Adrenal gland (tissue), 19 donors: ENCODE measurements around the gene IGSF11. TPM values are rescaled to one million over a fixed set of nuclear protein-coding genes. Genes with fewer than 3 reads are reported as not detected.
"Not testable (repeated sequence)": the region's sequence is repeated elsewhere in the genome, so short reads cannot be mapped to it uniquely, and the experiment has no call there.

Source experiments
- DNase-seq, 7 donors: peaks; one replicate each; pipeline ENCODE4 v3.0.0-alpha.2; 2019 to 2020
- H3K27ac ChIP-seq, 5 donors: fragments of 200-600 bp; sonication (generic) in 4 of 5; 1 replicate in 3 of 5; 2 replicates in 2 of 5; pipeline versions ENCODE4 v1.5.1 to v1.8.0; 2016 to 2020; ENCODE audit warnings: mild to moderate bottlenecking in 1 of 5
- H3K27me3 ChIP-seq: fragments of 200-600 bp; 2 replicates; pipeline ENCODE4 v1.8.0; 2021
- H3K36me3 ChIP-seq, 2 donors: fragments of 200-600 bp; replicated peaks in 1 of 2; 1 replicate in 1 of 2; 2 replicates in 1 of 2; pipeline versions ENCODE4 v1.5.1 to v1.8.0; 2018 to 2022
- H3K4me1 ChIP-seq, 2 donors: fragments of 200-600 bp; replicated peaks in 1 of 2; 1 replicate in 1 of 2; 2 replicates in 1 of 2; pipeline versions ENCODE4 v1.5.1 to v1.8.0; 2018 to 2021
- H3K4me3 ChIP-seq, 4 donors: fragments of 200-600 bp; sonication (generic) in 3 of 4; one replicate each; pipeline ENCODE4 v1.5.1; 2016 to 2018
- H3K9me3 ChIP-seq, 3 donors: fragments of 200-600 bp; sonication (generic) in 1 of 3; replicated peaks in 1 of 3; 1 replicate in 2 of 3; 2 replicates in 1 of 3; pipeline versions ENCODE4 v1.5.1 to v1.8.0; 2016 to 2021
- CTCF ChIP-seq, 6 experiments: fragments of 450-650 bp in 4 of 6; fragments of 200-600 bp in 2 of 6; sonication (generic) in 1 of 6; IDR thresholded peaks; 1 replicate in 5 of 6; 2 replicates in 1 of 6; pipeline versions ENCODE4 v1.5.1 to v1.8.0; 2016 to 2021; ENCODE audit warnings: antibody characterized with exemption in 6 of 6, mild to moderate bottlenecking in 2 of 6, moderate library complexity in 1 of 6
- POLR2A ChIP-seq, 2 donors: fragments of 450-650 bp; IDR thresholded peaks; one replicate each; pipeline ENCODE4 v1.6.1; 2017; ENCODE audit warnings: antibody characterized with exemption in 2 of 2, mild to moderate bottlenecking in 2 of 2, moderate library complexity in 1 of 2
- WGBS, 4 donors: extraction: QIAGEN DNeasy Blood & Tissue Kit in 2 of 4; methylation state at CpG; one replicate each; pipeline versions ENCODE4 v1.1.5 to v1.1.7; 2013 to 2017; 5-methylcytosine and 5-hydroxymethylcytosine counted together
- intact Hi-C, 2 donors: fragments of 100-400 bp; cut with DNase I; formaldehyde crosslinking; loops; one replicate each; pipeline versions ENCODE4 v1.14.1 to v1.15.0; 2022 to 2023
- long read RNA-seq, 10 donors: library from polyadenylated mRNA in 3 of 10; unstranded in 2 of 10; stranded (forward) in 1 of 10; transcript quantifications; one replicate each; pipeline ENCODE4 v2.0.0 and lab custom pipeline, GENCODE V29; 2021 to 2026
- polyA plus RNA-seq, 3 donors: library from polyadenylated mRNA; stranded (reverse); fragments of 200-250 nt in 2 of 3; fragments of 350-450 nt in 1 of 3; fragmentation: Illumina TruSeq in 1 of 3; extraction: RNeasy Lipid Tissue Mini Kit (QIAGEN cat#74804) in 1 of 3; gene quantifications; one replicate each; pipeline ENCODE4 v1.2.3, GENCODE V29; 2013 to 2014
- total RNA-seq, 9 donors: library from RNA; depleted of rRNA in 4 of 9; stranded (reverse); fragments of >200 nt in 4 of 9; fragments of 120-200 nt in 1 of 9; fragmentation: NEBNext Ultra II Directional in 1 of 9; extraction: Animal tissue kit (Norgen Biotek cat#: 25700) in 1 of 9; gene quantifications; one replicate each; pipeline versions ENCODE4 v1.1.0 to v1.2.4, GENCODE V29; 2013 to 2023
- donor health status: healthy with polysubstance abuse.
- donor health status: Bipolar disorder and iron deficiency.
- donor health status: DM: yes; HTN: yes; CAD: no.
- donor health status: DM: no; HTN: no; CAD: no.
- donor health status: DM: no; HTN: no; CAD: no.
- donor health status: DM: yes; HTN: yes; CAD: no.

Gene IGSF11
- total RNA-seq (10 to 100 TPM; 12.0 to 31.3 (median 22.5) TPM), polyA plus RNA-seq (10 to 100 TPM in 1 of 3 donors, 1 to 10 TPM in 2; 4.1 to 12.8 (median 4.3) TPM)
- long read RNA-seq, donor 1, partial matches to known transcripts, result 0 of 2 reads
- long read RNA-seq, donor 1, other reads (novel, unspliced or antisense), result 0 of 2 reads
- long read RNA-seq, donor 2, partial matches to known transcripts, result 6 of 10 reads
- long read RNA-seq, donor 2, other reads (novel, unspliced or antisense), result 0 of 10 reads
- long read RNA-seq, donor 3, partial matches to known transcripts, result 0 of 4 reads
- long read RNA-seq, donor 3, other reads (novel, unspliced or antisense), result 0 of 4 reads
- long read RNA-seq, donor 4, partial matches to known transcripts, result 1 of 3 reads
- long read RNA-seq, donor 4, other reads (novel, unspliced or antisense), result 2 of 3 reads
- long read RNA-seq, donor 5, partial matches to known transcripts, result 2 of 5 reads
- long read RNA-seq, donor 5, other reads (novel, unspliced or antisense), result 1 of 5 reads
- long read RNA-seq, donor 6, partial matches to known transcripts, result 2 of 3 reads
- long read RNA-seq, donor 6, other reads (novel, unspliced or antisense), result 1 of 3 reads
- long read RNA-seq, donor 7, partial matches to known transcripts, result 0 of 2 reads
- long read RNA-seq, donor 7, other reads (novel, unspliced or antisense), result 0 of 2 reads
- long read RNA-seq, donor 8, transcript IGSF11-202 (7 exons, 3,495 nt), result major isoform, 5 of 5 reads
- long read RNA-seq, donor 8, partial matches to known transcripts, result 0 of 5 reads
- long read RNA-seq, donor 8, other reads (novel, unspliced or antisense), result 0 of 5 reads
- long read RNA-seq, donor 9, partial matches to known transcripts, result 11 of 11 reads
- long read RNA-seq, donor 9, other reads (novel, unspliced or antisense), result 0 of 11 reads
- long read RNA-seq, donor 10, result 0 reads

- peak; percentile 79 to 85 (median 84) for DNase-seq
- Histone ChIP-seq H3K36me3 (no peaks in the 10 kb centered on the region), H3K27me3 (no peaks in the 10 kb centered on the region), H3K4me3 (peak within 1 kb of the TSS in 3 of 4 donors; percentile 29 to 80 (median 48)), H3K9me3 (no peaks in the 10 kb centered on the region), H3K27ac (peak within 1 kb of the TSS in 3 of 5 donors; percentile 42 to 82 (median 76)), H3K4me1 (peaks cover 0 to 12% of the 10 kb centered on the region in 2 donors)
- peak; percentile 62 to 80 for TF ChIP-seq POLR2A (IDR thresholded peaks at IDR 0.05)
- TF ChIP-seq CTCF (IDR thresholded peaks at IDR 0.05), result peak in 5 of 6 experiments; percentile 28 to 83 (median 67)
- WGBS, 4 donors, result 0 to 1% (median 0%) methylated on average over 18 to 80 of the region's 80 CpGs
- intact Hi-C loops, result loop anchor here (2.0 to 10.0 kb wide), 4 partner anchors 47 to 152 kb away; no protein-coding TSS in a partner anchor
Measured at GRCh38 chr3:119034256-119035013, at the start of gene IGSF11. Gene IGSF11, minus strand, starts transcription at chr3:119034846. Its CDS starts 264 bp downstream, at chr3:119034582.

GRCh38 chr3:119080364-119080763, 45.7 kb upstream of the IGSF11 start:
- H3K4me1 ChIP-seq, result no peaks in the 10 kb centered on the region
- no peaks in the 10 kb centered on the region for H3K36me3 ChIP-seq
- H3K27me3 ChIP-seq, result no peaks in the 10 kb centered on the region
- TF ChIP-seq CTCF (IDR thresholded peaks at IDR 0.05), result no peak
- no peak for TF ChIP-seq POLR2A (IDR thresholded peaks at IDR 0.05)
- 73 to 86% (median 79%) methylated on average over 1 of the region's 1 CpG for WGBS, 4 donors
- intact Hi-C loops, result no loop called here
- no peaks in the 10 kb centered on the region for H3K9me3 ChIP-seq
- DNase-seq, result no peak
- H3K4me3 ChIP-seq, result no peak overlapping the region
- no peak overlapping the region for H3K27ac ChIP-seq

DNA sequence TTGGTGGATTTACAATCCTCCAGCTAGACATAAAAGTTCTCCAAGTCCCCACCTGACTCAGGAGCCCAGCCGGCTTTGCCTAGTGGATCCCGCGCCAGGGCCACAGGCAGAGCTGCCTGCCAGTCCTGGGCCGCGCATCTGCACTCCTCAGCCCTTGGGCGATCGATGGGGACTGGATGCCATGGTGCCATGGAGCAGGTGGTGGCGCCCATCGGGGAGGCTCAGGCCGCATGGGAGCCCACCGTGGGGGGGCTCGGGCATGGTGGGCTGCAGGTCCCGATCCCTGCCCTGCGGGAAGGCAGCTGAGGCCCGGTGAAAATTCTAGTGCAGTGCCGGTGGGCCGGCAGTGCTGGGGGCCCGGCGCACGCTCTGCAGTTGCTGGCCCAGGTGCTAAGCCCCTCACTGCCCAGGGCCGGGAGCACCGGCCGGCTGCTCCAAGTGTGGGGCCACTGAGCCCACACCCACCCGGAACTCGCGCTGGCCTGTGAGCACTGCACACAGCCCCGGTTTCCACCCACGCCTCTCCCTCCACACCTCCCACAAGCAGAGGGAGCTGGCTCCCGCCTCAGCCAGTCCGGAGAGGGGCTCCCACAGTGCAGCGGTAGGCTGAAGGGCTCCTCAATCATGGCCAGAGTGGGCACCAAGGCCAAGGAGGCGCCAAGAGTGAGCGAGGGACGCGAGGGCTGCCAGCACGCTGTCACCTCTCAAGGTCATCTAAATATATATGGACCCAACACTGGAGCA, 38.8 kb upstream of the IGSF11 start:
- Histone ChIP-seq H3K27ac (no peak overlapping the region), H3K27me3 (no peaks in the 10 kb centered on the region), H3K36me3 (no peaks in the 10 kb centered on the region), H3K4me1 (no peaks in the 10 kb centered on the region), H3K4me3 (no peak overlapping the region), H3K9me3 (no peaks in the 10 kb centered on the region)
- WGBS, 4 donors, result 86 to 93% (median 90%) methylated on average over 5 to 36 of the region's 36 CpGs
- intact Hi-C loops, result no loop called here
- no peak for DNase-seq
- TF ChIP-seq CTCF (IDR thresholded peaks at IDR 0.05) (no peak), POLR2A (IDR thresholded peaks at IDR 0.05) (no peak)

GRCh38 chr3:119072451-119072850, 37.8 kb upstream of the IGSF11 start:
- intact Hi-C loops, H3K4me3 ChIP-seq, H3K36me3 ChIP-seq, H3K9me3 ChIP-seq, H3K27me3 ChIP-seq, DNase-seq, H3K4me1 ChIP-seq, H3K27ac ChIP-seq: not testable (repeated sequence)
- WGBS, 4 donors, result 85 to 94% (median 91%) methylated on average over 15 of the region's 15 CpGs
